Suppressor macrophage treated with lipopolysaccharide for 4 hours (primary cell): ENCODE measurements around the gene OR8D2.
A peak's percentile ranks its signal among the peaks of the same experiment; 100 is the strongest.

Experiments used
- DNase-seq: peaks from one replicate; pipeline ENCODE4 v3.0.0-alpha.2; 2020

OR8D2 gene, protein sequence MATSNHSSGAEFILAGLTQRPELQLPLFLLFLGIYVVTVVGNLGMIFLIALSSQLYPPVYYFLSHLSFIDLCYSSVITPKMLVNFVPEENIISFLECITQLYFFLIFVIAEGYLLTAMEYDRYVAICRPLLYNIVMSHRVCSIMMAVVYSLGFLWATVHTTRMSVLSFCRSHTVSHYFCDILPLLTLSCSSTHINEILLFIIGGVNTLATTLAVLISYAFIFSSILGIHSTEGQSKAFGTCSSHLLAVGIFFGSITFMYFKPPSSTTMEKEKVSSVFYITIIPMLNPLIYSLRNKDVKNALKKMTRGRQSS

DNA sequence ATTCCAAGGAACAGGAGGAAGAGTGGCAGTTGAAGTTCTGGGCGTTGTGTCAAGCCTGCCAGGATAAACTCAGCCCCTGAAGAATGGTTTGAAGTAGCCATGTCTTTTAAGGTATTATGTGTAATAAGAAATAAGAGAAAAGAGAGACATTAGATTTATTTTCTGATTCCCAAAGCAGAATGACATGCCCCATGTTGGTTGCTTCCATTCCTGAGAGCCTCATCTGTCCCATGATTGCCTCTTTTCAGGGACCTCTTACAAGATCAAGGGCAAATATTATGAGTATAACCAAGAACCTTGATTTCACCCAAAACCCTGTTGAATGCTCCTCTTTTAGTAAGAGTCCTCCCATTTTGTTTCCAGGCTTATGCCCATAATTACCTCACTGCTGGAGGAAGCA lies at the start of gene OR8D2:
Gene OR8D2 (minus strand): TSS at position 101 of the 400 bp plus-strand sequence. CDS start 0 bp downstream, at position 101.
- DNase-seq, result no peak

DNA sequence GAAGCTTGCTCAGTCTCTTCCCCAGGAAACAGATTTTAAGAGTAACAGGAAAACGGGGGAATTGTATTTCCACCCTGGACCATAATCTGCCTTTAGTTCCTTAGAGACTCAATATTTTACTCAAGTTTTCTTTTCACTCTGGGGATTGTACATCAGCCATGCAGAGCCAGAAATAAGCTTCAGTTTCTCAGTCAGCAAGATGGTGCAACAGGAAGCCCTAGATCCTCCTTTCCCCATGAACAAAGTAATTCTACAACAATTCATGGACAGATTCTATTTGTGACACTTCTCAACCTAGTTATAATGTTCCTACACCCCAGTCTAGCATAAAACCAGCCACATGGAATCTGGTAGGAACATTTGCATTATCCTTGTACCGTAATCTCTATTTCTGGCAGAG lies 39.6 kb upstream of the OR8D2 start:
- DNase-seq, result peak; percentile 61

DNA sequence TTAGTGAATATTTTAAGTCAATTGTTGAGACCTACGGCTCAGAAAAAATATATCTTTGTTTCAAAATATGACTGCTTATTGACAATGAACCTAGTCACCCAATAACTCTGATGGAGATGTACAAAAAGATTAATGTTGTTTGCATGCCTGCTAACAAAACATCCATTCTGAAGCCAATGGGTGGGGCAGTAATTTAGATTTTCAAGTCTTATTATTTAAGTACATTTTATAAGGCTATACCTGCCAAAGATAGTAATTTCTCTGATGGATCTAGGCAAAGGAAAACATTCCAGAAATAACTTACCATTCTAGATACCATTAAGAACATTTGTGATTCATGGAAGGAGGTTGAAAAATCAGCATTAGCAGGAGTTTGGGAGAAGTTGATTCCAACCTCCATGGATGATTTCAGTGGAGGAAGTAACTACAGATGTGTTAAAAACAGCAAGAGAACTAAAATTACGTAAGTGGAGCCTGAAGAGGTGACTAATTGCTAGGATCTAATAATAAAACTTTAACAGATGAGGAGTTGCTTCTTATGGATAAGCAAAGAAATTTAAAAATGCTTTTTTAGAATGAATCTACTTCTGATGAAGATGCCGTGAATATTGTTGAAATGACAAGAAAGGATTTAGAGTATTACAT lies 26.4 kb upstream of the OR8D2 start:
- DNase-seq, result peak; percentile 46

DNA sequence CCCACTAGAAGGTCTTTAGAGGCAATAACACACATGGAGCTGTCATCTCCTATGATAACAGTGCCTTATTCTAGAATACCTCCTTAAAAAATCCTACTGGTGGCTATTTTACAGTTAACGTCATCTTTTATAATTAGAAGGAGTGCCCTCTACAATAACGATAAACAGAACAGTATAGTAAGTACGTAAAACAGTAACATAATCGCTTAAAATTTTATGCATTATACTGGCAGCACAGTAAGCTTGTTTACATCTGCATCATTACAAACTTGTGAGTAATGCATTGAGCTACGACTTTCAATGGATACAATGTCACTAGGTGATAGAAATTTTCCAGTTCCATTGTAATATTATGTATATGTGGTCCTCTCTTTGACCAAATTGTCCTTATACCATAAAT lies 24.3 kb upstream of the OR8D2 start:
- DNase-seq, result no peak

DNA sequence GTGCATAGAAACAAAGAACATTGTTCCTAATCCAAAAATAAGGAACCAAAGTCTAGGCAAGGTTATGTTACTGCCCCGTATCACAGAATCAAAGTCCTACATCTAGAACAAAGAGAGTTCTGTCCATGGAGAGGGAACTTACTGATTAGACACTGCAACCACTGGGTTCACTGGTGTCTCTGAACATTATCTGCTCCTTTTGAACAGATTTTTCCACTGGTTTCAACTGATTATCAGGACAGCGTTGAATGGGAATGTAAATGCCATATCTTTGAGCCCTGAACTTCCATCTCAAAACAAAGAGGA lies 20.1 kb upstream of the OR8D2 start:
- DNase-seq, result no peak

DNA sequence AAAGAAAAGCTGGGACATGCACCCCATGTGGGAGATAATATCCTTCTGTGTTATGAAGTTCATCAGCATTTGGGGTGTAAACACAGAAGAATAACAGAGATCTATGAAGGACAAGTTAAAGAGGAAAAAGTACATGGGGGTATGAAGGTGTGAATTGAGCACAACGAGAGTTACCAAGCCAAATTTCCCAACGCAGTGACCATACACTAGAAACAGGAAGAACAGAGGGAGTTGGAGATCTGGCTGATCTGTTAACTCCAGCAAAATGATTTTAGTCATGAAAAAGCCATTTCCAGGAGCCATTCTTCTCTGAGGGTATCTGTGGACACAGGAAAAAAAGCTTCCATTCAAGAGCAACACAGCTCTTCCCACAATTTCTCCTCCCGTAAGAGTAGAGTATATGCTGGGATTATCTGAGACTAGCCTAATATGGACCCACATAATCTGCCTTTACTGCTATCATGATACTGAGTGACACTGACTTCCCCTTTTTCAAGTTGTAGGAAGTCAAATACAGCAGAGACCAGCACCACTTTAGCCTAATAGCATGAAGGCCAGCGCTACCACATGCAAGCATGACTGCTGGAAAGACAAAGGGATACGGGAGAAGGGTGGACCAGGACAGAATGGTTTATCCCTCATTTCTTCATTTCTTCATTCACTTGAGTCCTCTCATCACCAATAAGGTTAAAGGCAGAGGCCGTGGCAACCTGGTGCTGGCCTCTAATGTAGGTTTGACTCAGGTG lies 19.6 kb upstream of the OR8D2 start:
- DNase-seq, result peak; percentile 34

DNA sequence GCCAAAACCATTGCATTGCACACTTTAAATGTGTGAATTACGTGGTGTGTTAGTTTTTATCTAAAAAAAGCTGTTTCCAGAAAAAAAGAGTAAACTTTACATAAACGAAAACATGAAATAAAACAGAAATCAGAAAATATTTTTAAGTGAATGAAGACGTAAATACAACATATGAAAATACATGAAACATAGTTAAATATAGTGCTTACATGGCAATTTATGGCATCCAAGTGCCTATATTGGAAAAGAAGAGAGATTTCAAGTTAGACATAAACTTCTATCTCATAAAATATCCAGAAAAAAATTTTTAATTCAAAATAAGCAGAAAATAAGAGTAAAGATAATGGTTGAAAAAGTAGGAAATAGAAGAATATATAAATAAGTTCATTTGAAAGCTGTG lies 11.9 kb upstream of the OR8D2 start:
- no peak for DNase-seq

DNA sequence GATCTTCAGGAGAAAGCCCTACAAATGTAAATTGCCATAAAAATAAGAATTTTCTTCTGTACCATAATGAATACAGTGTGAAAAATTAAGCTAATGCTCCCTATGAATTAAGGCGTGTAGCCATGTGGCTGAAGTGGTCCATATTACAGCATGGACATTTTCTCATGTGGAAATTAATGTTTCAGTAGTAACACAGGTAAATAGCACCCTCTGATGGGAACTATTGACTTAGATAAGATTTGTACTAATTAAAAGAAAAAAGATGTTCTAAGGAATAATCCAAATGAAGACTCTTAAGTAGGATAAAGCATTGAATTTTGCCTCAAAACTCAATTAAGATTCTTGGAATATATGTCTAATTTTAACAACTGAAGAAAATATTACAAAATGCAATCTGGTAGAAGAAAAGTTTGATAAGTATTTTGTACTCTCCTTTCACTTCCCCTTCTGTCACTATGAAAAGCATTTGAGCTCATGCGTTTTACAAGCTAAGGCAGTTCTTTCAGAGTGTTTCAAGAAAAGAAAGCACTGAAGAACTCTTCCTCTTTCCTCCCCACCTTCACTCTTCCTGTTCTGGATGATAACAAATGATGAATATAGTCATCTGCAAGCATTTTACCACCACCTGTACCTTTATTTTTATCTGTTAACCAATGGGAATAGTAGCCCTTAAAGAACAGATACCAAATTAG lies 9.9 kb upstream of the OR8D2 start:
- DNase-seq, result peak; percentile 78

DNA sequence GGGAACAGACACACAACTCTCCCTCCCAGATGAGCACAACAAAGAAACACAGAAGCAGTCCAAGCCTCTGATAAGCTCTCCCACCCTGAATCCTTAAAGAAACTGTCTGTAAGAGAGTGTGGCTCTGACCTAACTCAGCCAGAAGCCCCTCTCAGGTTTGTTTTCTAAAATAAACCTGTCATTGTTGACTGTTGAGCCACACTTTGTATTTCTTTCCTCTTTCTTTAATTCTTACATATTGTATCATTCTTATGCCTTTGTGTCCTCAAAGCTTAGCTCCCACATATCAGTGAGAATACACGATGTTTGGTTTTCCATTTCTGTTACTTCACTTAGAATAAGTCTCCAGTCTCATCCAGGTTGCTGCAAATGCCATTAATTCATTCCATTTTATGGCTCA lies 7.8 kb upstream of the OR8D2 start:
- DNase-seq, result no peak

DNA sequence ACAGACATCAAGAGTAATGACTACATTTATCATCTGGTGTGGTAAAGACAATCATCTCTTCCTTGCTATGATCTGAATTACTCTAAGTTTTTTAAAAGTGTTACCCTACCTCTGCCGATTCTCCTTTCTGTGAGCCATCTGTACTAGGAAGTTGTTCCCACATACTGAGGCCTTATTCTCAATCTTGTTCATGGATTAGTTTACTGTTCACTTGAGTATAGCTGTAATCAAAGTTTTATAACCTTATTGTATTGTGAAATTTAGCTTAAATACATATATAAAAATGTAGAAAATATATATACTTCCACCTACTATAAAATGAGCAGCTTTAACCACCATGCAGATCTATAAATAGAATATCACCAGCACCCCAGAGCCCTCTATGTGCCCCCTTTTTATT lies 2.4 kb upstream of the OR8D2 start:
- no peak for DNase-seq

DNA sequence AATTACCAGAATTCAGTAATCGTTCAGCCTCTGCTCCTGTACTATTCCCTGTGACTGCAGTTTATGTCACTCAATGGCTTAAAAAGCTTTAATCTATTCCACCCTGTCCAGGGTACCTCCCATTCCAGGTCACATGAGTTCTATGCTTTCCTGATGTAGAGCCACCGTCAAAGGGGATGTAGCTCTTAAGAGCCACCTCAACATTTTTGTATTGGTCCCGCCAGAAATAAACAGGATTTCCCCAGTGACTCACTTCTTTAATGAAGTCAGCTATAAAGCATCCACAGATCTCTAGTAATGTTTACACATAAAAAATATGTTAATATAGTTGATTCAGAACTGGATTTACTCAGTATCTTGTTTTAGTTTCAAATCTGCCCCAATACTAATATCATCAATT lies 4.9 kb downstream of the OR8D2 start:
- DNase-seq, result peak; percentile 62

DNA sequence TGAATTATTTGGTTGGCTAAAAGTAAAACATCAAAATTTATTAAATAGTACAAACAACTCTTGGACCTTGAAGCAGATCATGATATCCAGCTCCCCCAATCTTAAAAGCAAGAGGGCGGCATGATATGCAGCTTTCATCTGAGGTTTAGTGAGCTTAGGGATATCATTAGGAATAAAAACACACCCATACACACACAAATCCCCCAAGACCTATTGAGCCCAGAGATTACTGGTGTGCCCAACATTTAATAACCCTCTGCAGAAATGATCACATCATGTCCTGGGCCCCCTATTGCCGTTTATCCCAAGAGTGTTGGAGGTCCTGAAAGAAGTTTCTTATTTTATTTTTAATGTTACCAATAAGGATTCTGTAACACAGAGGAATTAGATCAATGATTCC lies 6.1 kb downstream of the OR8D2 start, which contains the start of gene OR8D1:
Gene OR8D1 (minus strand): TSS at position 101 of the 400 bp plus-strand sequence. CDS start 3,183 bp downstream, outside the sequence.
- no peak for DNase-seq

DNA sequence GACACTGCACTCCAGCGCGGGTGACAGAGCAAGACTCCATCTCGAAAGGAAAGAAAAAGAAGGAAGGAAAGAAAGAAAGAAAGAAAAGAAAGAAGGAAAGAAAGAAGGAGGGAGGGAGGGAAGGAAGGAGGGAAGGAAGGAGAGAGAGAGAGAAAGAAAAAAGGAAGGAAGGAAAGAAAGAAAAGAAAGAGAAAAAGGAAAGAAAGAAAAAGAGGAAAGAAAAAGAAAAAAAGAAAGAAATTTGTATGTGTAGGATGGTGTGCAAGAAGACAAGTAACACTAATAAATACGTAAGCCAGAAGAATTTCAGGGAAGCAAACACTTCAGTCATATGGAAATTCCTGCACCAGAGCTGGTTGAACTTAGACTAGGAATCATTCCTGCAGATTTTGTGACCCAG lies 6.9 kb downstream of the OR8D2 start:
- DNase-seq, result no peak

DNA sequence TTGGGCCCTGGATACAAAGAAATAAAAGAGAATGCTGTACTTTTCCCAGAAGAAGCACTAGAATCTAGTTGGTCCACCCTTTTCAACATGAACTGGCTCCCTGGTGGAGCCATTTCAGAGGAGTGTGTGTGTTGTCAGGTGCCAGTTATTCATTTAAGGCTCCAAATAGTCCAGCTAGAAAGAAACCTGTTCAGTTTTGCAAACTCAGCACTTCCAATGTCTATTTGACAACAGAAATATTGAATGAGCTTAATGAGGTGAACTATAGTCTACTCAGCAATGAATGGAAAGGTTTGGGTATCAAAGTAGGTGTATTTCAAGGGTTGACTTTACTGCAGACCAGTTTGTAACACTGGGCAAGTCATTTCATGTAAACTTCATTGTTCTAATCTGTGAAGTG lies 8.3 kb downstream of the OR8D2 start:
- no peak for DNase-seq

DNA sequence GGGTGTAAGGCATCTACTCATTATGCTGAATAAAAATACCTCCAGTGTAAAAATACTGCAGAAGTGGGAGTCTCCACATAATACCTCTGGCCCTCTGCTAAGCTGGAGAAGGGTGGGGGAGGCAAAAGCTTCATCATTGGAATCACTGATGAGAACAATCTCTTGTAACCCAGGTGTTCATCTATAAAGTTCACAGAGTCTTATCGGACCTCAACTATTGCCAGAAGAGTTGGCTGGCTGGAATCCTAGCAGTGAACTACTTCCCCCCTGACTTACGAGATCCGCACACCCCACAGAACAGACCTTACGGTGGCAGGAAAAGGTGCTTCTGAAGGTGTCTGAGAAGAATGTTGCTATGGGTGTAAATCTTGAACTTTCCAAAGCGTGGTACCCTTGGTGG lies 8.7 kb downstream of the OR8D2 start:
- no peak for DNase-seq

DNA sequence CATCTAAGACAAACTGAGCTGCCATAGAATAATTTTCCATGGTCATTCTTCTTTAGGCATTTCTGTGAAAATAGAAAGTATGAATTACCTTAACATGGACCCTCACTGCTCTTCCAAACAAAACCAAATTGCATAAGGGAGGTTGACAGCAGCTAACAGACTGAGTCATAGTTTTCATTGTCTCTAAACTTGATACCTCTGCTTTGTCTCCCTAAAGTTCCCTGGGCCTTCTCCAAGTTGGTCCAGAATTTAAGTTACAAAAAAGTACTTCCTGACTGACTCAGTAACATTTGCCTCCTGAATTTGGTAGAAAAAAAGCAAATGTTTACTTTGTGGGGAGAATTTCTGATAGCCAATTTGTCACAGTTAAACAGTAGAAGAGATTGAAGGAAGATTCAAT lies 9.3 kb downstream of the OR8D2 start:
- no peak for DNase-seq

DNA sequence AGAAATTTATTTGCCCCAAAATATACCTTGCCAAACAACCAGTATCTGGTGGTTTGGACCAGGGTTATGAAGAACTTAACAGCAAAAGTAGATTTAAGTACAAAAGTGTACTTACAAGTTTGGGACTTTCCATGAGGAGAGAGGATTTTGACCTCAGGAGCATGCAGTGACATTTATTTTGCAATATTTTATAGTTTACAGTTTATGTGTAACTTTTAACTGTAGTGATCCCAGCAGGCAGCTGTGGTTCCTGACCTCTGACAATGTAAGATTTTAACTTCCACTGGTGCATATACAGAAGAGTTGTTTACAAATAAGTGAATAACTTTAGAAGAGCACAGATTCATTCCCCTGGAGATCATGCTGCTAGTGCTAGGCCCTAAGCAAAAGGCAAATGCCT lies 12.9 kb downstream of the OR8D2 start:
- no peak for DNase-seq

DNA sequence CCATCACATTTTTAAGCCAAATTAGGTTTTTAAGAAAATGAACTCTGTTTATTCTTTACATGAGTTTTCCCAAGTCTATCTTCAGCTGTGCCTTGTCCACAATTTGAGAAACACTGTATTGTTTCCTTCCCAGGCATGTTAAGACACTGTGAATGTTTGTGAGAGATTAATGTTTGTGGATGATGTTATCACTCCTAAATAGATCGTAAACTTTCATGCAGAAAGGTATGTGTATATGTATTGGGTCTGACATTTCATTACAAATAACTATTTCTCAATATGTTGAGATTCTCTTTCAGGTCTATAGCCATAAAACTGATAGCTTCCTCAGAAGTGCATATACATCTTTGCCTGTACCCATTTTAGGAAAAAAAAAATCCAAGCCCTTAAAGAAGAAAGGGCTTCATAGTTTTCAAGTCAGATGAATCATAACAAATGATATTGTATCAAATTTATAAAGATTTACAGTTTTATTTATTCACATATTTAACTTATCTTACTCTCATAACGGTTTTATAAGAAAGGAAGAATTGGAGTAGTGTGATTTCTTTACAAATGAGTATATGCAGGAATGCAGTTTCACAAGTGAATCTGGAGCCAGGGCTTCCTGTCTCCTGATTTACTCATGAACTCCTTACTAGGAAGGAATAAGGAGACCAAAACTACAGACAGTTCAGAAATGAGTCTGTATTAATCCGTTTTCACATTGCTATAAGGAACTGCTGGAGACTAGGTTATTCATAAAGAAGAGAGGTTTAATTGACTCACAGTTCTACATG lies 17.5 kb downstream of the OR8D2 start:
- DNase-seq, result peak; percentile 13

DNA sequence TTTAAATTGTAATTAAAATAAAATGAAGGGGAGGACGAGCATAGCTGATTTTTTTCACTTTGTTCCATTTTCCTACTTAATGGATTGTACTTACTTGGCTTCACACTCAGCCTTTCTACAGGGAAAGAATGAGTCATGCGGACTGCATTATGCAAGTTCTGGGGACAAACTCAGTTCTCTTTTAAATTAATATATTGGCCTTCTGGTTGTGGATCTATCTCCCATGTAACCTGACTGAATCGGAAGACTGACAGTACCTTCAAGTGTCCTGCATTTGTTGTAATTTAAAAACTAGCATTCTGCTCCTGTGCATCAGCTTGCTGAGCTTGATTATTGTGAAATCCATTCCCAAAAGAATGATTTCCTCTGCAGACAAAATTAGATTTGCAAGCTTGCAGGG lies 18.4 kb downstream of the OR8D2 start:
- no peak for DNase-seq

DNA sequence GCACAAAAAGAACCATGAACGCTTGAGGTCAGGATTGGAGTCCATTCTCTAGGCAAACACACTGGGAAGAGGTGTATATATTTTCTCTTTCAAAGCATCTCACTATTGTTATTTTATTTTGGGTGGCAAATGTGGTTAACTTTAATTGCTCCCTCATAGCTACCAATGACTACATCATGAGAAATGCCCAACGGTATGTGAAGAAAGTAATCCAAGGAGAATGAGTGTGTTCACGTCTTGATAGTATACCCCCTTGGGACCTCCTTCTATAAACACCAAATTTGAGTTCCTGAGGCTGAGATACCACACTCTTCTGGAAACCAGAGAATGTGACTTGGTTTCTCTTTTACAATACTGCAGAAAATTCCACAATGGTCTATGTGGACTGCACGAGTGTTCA lies 22.1 kb downstream of the OR8D2 start:
- no peak for DNase-seq

DNA sequence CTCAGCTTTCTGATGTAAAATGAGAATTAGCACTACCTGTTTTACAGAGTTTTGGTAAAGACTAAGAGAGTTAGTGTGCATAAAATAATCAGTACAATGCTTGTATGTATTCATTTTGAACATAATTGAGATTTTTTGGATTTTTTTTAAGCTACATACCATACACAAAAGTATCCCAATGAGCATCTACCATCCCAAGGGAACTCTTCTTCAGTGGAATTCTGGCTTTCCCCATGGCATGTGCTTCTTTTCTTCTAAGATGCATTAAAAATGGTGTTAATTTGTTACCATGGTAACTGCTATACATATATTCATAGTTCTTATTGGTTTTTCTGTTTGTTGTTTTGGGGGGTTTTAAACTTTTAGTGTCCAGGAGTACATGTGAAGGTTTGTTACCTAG lies 24.0 kb downstream of the OR8D2 start:
- DNase-seq, result no peak

DNA sequence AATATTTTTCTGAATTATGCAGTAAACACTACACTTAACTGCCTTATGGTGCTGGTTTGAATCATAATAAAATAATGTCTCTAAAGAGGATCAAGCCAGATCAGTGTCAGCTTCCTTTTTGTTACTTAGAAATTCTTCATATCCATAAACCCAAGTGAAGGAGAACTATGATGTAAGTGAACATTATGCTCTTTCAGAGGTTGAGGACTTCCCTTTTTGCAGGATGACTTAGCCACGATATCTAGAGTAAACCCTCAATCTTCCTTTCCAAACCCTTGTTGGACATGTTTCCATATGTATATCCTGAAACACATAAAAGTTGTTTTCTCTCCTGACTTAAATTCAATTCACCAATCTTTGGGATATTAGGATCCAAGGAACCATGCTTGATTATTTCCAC lies 25.3 kb downstream of the OR8D2 start:
- DNase-seq, result peak; percentile 47
